CD4-positive, alpha-beta T cell (primary cell): Measurements from ENCODE around the gene ZNF423. TPM values are rescaled to one million over a fixed set of nuclear protein-coding genes. Genes with fewer than 3 reads are reported as not detected.

ENCODE experiments used
- ATAC-seq: fragments of 200-7000 bp; cut with Tn5 transposase; one replicate; pipeline ENCODE4 v1.10.0; 2022; ENCODE audit warnings: mild to moderate bottlenecking; ENCODE audit not compliant: poor library complexity
- CTCF ChIA-PET: fragments of 350-600 bp; sonication (Branson Sonifier 250); formaldehyde crosslinking; loops from one replicate; lab custom pipeline; 2021; ENCODE audit warnings: antibody characterized with exemption, inconsistent platforms; lab: Charles Lee
- POLR2A ChIA-PET: fragments of 350-600 bp; sonication (Branson Sonifier 250); formaldehyde crosslinking; loops from one replicate; lab custom pipeline; 2021; ENCODE audit warnings: antibody characterized with exemption, inconsistent platforms; lab: Charles Lee
- DNase-seq, 14 experiments: peaks; one replicate each; pipeline ENCODE4 v3.0.0-alpha.2; 2013 to 2020; ENCODE audit warnings: mixed read lengths in 2 of 14
- H3K27ac ChIP-seq, 2 donors: one replicate each; pipeline versions ENCODE4 v1.5.1 to v1.7.0; 2013; ENCODE audit warnings: low read length in 2 of 2, low read depth in 1 of 2, mild to moderate bottlenecking in 1 of 2
- H3K27me3 ChIP-seq, 2 experiments: 1 replicate in 1 of 2; 2 replicates in 1 of 2; pipeline versions ENCODE4 v1.6.1 to v1.7.0; 2013; ENCODE audit warnings: low read length in 2 of 2, control low read depth in 1 of 2, mild to moderate bottlenecking in 1 of 2, moderate library complexity in 1 of 2; ENCODE audit not compliant: insufficient read depth in 2 of 2, control insufficient read depth in 1 of 2
- H3K36me3 ChIP-seq: one replicate; pipeline ENCODE4 v1.6.1; 2013; ENCODE audit warnings: low read length, control low read depth; ENCODE audit not compliant: insufficient read depth
- H3K4me1 ChIP-seq: one replicate; pipeline ENCODE4 v1.6.1; 2013; ENCODE audit warnings: low read length, control low read depth; ENCODE audit not compliant: insufficient read depth
- H3K4me3 ChIP-seq: one replicate; pipeline ENCODE4 v1.5.1; 2013; ENCODE audit warnings: mild to moderate bottlenecking, low read length, moderate library complexity
- H3K9me3 ChIP-seq, 2 experiments: 1 replicate in 1 of 2; 2 replicates in 1 of 2; pipeline versions ENCODE4 v1.6.1 to v1.7.0; 2013; ENCODE audit warnings: low read length in 2 of 2, mild to moderate bottlenecking in 2 of 2, control low read depth in 1 of 2, moderate library complexity in 1 of 2; ENCODE audit not compliant: control insufficient read depth in 1 of 2, insufficient read depth in 1 of 2
- H3K27ac Mint-ChIP-seq: one replicate; pipeline ENCODE4 v1.8.0; 2020; ENCODE audit warnings: mixed read lengths
- H3K27me3 Mint-ChIP-seq: one replicate; pipeline ENCODE4 v1.8.0; 2021; ENCODE audit warnings: mixed read lengths
- H3K36me3 Mint-ChIP-seq: one replicate; pipeline ENCODE4 v1.8.0; 2021; ENCODE audit warnings: low read depth, mixed read lengths
- H3K4me1 Mint-ChIP-seq: one replicate; pipeline ENCODE4 v1.8.0; 2021; ENCODE audit warnings: low read depth, mixed read lengths
- H3K4me3 Mint-ChIP-seq: one replicate; pipeline ENCODE4 v1.8.0; 2020; ENCODE audit warnings: mild to moderate bottlenecking, mixed read lengths
- H3K9me3 Mint-ChIP-seq: one replicate; pipeline ENCODE4 v1.8.0; 2020; ENCODE audit warnings: mixed read lengths
- CTCF ChIP-seq: fragments of 200-600 bp; IDR thresholded peaks from one replicate; pipeline ENCODE4 v1.8.0; 2022; ENCODE audit warnings: antibody characterized with exemption, mild to moderate bottlenecking
- intact Hi-C, 2 experiments: fragments of 100-400 bp; cut with DNase I in 1 of 2; cut with micrococcal nuclease in 1 of 2; formaldehyde crosslinking; loops; one replicate each; pipeline versions ENCODE4 v1.15.1 to v1.9.0; 2023 to 2025; cut with DNase I, micrococcal nuclease
- total RNA-seq, 174 experiments: library from RNA in 2 of 174; stranded (reverse) in 2 of 174; gene quantifications; one replicate each; pipeline ENCODE4 v1.2.3 and lab custom pipeline; 2021 to 2026

ZNF423 gene
- total RNA-seq, 2 experiments from 2014 or later = not detected

DNA sequence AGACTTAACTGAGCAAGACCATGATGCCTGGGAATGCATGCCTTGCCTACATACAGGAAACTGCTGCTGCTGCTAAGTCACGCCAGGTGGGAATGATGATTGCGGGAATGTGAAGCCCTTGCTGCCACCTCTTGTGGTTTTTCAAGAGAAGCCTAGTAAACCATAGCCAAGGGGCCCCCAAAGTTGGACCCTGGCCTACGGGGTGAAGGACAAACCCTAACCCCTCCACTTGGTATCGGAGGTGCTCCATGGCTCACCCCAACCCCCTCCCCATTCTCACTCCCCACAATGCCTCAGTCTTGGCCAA, 233.9 kb downstream of the ZNF423 start:
- Mint-ChIP-seq H3K9me3 (no peaks in the 10 kb centered on the region), H3K27me3 (no peaks in the 10 kb centered on the region), H3K36me3 (no peaks in the 10 kb centered on the region), H3K27ac (no peak overlapping the region), H3K4me1 (no peaks in the 10 kb centered on the region), H3K4me3 (no peak overlapping the region)
- Histone ChIP-seq H3K4me1 (no peaks in the 10 kb centered on the region), H3K9me3 (peaks cover 4 to 11% of the 10 kb centered on the region in 2 experiments), H3K27me3 (no peaks in the 10 kb centered on the region), H3K27ac (no peak overlapping the region), H3K4me3 (no peak overlapping the region), H3K36me3 (no peaks in the 10 kb centered on the region)
- CTCF ChIA-PET = no interaction called here
- no peak for DNase-seq
- POLR2A ChIA-PET = no interaction called here
- TF ChIP-seq CTCF = no peak
- intact Hi-C loops = no loop called here
- ATAC-seq = no peak

DNA sequence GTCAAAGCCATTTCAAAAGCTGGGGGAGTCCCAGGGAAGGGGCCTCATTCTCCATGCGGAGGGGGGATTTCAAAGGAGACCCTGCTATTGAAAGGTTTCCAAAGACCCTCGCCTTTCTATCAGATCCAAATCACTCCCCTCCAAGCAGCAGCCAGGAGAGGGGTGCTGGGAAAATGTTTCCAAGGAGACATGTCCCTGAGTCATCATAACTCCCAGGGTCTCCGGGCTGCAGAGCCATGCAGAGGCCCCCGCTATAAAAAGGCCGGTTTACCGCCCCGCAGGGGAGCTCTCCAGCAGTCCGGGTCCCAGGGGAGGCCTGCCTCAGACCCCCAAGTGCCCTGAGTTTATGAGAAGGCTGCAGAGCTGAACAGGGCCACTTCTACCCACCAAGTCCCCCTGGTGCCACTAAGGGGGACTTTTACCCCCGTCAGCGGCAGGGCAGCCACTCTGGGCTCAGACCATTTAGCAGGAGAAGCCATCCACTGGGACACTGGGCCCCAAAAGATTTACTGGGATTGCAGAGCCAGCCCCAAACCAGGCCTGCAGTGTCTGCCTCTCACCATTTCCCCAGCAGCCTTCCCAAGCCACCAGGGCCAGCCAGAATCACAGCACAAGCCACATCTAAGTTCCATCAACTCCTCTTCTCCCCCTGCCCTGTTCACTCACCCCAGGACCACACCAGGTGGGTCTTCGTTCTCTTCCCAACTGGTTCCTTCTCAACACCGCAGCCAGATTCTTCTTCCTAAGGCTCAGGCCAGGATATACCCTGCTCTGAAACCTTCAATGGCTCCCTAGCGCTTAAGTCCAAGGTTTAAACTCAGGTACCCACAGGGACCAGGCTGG, 234.4 kb downstream of the ZNF423 start:
- H3K36me3 Mint-ChIP-seq = no peaks in the 10 kb centered on the region
- no peaks in the 10 kb centered on the region for H3K27me3 Mint-ChIP-seq
- no peak for TF ChIP-seq CTCF
- Histone ChIP-seq H3K9me3 (peaks cover 4 to 12% of the 10 kb centered on the region in 2 experiments), H3K27me3 (no peaks in the 10 kb centered on the region), H3K4me3 (no peak overlapping the region), H3K36me3 (no peaks in the 10 kb centered on the region), H3K27ac (no peak overlapping the region), H3K4me1 (no peaks in the 10 kb centered on the region)
- H3K4me3 Mint-ChIP-seq = no peak overlapping the region
- H3K4me1 Mint-ChIP-seq = no peaks in the 10 kb centered on the region
- no peak for DNase-seq
- no peak overlapping the region for H3K27ac Mint-ChIP-seq
- POLR2A ChIA-PET = no interaction called here
- CTCF ChIA-PET = no interaction called here
- intact Hi-C loops = no loop called here
- H3K9me3 Mint-ChIP-seq = no peaks in the 10 kb centered on the region
- no peak for ATAC-seq

DNA sequence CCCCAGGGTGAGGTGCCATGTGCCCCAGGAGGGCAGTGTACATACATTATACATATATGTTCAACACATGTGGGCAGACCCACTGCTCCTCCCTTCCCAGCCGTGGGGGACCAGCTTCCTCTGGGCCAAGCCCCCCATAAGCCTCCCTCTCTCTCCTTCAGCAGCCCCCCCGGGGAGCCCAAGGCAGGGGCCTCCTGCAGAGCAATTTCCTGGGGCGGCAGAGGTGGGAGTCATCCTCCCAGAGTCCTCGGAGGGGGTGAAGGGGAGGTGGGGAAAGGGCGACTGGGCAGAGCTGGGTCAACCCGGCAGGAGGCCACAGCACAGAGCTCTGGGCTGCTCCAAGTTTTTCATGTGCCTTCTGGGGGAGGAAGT, 235.1 kb downstream of the ZNF423 start:
- DNase-seq = no peak
- Histone ChIP-seq H3K27ac (no peak overlapping the region), H3K36me3 (no peaks in the 10 kb centered on the region), H3K27me3 (no peaks in the 10 kb centered on the region), H3K4me3 (no peak overlapping the region), H3K4me1 (no peaks in the 10 kb centered on the region), H3K9me3 (peaks cover 4 to 12% of the 10 kb centered on the region in 2 experiments)
- no peak for TF ChIP-seq CTCF
- intact Hi-C loops = no loop called here
- Mint-ChIP-seq H3K36me3 (no peaks in the 10 kb centered on the region), H3K4me3 (no peak overlapping the region), H3K4me1 (no peaks in the 10 kb centered on the region), H3K27ac (no peak overlapping the region), H3K9me3 (no peaks in the 10 kb centered on the region), H3K27me3 (no peaks in the 10 kb centered on the region)
- ChIA-PET CTCF (no interaction called here), POLR2A (no interaction called here)
- no peak for ATAC-seq
